Muscle of arm (tissue), 12 donors: ENCODE results near the gene RPS5. TPM values are rescaled to one million over a fixed set of nuclear protein-coding genes. Genes with fewer than 3 reads are reported as not detected.
"Not testable (repeated sequence)": the region's sequence is repeated elsewhere in the genome, so short reads cannot be mapped to it uniquely, and the experiment has no call there.

ENCODE experiments used
- DNase-seq: peaks from one replicate; pipeline ENCODE4 v3.0.0-alpha.2; 2013
- polyA plus RNA-seq, 12 donors: library from polyadenylated mRNA; unstranded; fragments of 120-200 nt; gene quantifications; one replicate each; pipeline ENCODE4 v1.2.1, GENCODE V29; 2013; ENCODE audit not compliant: insufficient read length in 12 of 12

Gene RPS5
- polyA plus RNA-seq, 12 donors: 942 to 1,724 (median 1,496) TPM; not detected in 1

GRCh38 chr19:58398087-58398486 is 11.0 kb downstream of the RPS5 start:
- no peak for DNase-seq

DNA sequence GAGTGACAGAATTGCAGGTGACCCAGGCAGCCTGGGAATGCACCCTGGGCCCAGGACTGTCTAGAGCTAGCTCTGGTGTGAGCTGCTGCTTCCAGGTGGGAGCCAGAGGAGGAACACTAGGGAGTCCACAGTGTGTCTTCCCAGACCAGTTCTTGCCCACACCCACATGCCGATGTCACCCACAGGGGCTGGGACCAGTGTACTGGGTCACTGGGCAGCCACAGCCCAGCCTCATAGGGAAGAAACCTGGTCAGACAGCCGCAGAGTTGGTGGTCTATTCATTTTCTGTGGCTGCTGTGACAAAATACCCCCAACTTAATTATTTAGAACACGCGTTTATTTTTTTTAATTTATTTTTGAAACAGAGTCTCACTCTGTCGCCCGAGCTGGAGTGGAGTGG is 11.5 kb downstream of the RPS5 start:
- no peak for DNase-seq

GRCh38 chr19:58399903-58400302 is 12.8 kb downstream of the RPS5 start:
- DNase-seq: no peak

DNA sequence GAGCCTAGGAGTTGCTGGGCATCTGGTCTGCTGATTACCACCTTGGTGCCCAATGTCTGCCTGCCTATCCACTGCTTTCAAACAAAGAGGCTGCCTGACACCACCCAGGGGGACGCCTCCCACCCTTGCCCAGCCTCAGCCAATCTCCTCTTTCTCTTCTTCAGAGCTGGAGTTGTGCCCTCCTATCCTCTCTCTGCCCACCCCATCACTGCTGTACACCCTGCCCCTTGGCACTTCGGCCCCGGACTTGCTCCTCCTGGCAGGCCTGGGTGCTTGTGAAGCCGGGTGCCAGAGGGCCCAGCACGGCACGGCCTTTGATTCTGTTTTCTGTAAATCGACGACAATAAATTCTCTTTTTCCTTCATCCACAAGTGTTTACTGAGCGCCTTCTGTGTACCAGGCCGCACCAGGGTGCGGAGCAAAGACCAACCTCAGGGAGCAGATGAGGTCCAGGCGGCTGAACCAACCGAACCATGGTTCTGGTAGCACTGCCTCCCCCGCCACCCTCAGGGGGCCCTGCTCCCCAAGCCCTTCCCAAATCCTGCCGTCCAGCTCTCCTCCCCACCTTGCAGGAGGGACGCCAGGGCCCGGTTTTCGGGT is 13.3 kb downstream of the RPS5 start:
- no peak for DNase-seq

DNA sequence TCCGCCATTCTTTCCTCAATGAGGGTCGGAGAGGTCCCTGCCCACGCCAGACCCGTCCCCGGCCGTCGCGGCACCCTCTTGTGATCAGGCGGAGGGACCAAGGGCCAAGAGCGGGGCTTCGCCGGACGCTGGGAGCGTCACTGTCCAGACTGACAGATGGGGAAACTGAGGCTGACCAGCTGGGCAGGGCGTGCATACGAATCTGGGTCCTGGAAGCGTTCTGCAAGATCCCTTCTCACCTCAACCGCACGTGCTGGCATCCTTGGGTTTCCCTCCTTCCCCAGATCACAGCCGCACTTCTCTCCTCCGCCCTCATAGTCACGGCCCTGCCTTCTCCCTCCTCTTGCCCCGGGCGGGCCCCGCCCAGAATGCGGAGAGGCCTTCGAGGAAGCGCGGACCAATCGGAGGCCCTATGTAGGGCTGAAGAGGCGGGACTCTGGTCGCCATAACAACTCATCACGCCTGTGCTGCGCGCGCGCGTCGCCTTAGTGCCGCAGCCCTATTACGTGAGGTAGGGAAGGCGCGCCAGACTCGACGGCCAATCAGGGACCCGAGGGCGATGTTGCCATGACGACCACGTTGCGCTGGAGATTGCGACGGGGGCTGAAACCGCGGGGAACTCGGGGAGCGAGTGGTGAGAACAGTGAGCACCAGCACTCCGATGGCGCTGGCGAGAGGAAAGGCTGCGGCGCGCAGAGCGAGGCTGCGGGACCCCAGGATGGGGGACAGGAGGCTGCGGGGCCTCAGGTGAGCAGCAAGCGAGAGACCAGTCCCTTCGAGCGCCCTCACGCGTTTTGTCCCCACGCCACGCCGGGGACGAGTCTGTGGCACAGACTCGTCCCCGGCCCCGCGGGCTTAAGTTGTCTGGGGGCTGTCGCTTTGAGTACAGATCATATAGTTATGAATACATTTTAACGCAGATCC is 14.1 kb downstream of the RPS5 start:
- peak; percentile 99 for DNase-seq

GRCh38 chr19:58401840-58402421 is 14.9 kb downstream of the RPS5 start:
- DNase-seq: no peak

DNA sequence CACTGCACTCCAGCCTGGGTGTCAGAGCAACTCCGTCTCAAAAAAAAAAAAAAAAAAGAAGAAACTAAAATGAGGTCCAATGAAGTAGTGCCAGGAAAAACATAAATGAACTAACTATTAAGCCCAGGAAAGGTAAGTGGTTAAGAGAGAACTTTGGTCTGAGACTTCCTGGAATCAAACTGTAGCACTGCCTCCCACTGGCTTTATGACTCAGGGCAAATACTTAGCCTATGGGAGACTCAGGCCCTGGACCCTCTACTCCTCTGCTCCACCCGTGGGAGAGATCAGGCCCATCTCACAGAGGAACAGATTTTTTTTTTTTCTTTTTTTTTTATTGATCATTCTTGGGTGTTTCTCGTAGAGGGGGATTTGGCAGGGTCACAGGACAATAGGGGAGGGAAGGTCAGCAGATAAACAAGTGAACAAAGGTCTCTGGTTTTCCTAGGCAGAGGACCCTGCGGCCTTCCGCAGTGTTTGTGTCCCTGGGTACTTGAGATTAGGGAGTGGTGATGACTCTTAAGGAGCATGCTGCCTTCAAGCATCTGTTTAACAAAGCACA is 16.9 kb downstream of the RPS5 start:
- not testable (repeated sequence) for DNase-seq

DNA sequence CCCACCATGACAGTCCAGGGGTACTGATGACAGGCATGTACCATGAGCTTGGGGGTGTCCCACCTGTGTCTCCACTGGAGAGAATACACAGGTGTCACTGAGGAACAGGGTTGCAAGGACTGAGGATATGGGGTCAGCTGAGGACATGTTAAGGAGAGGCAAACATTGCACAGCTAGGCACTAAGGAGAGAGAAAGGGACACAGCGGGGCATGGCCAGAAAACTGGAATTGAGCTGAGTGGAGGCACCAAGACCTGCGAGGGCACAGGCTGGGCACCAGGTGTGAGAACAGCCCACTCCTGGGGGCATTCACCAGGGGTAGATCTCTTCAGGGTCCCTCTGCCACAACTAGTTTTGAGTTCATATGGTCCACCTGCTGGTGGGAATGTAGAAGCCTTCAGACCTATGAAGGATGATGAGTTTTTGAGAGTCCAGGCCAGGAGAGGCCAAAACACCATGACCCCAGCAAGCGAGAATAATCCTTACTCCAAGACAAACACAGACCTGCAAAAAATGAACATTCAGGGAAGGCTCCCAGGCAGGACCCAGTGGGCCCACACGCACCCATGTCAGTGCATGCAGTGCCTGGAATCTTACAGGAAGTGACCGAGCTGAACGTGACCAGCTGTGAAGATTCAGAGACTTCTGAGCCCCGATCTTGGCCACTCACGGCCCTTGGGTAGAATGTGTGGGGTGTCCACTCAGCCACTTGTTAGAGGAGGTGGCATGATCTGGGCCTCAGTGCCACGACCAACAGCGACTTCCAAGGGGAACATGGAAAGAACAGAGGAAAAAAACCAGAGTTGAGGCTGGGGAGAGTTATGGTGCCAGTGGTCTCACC is 20.0 kb downstream of the RPS5 start:
- no peak for DNase-seq

GRCh38 chr19:58407658-58408151 is 20.6 kb downstream of the RPS5 start:
- no peak for DNase-seq

- DNase-seq: peak; percentile 94
Measured at GRCh38 chr19:58408152-58409009, 21.3 kb downstream of the RPS5 start, which contains the start of gene ZNF584. ZNF584 (plus strand) TSS chr19:58408649; CDS start chr19:58409148, 499 bp downstream.

DNA sequence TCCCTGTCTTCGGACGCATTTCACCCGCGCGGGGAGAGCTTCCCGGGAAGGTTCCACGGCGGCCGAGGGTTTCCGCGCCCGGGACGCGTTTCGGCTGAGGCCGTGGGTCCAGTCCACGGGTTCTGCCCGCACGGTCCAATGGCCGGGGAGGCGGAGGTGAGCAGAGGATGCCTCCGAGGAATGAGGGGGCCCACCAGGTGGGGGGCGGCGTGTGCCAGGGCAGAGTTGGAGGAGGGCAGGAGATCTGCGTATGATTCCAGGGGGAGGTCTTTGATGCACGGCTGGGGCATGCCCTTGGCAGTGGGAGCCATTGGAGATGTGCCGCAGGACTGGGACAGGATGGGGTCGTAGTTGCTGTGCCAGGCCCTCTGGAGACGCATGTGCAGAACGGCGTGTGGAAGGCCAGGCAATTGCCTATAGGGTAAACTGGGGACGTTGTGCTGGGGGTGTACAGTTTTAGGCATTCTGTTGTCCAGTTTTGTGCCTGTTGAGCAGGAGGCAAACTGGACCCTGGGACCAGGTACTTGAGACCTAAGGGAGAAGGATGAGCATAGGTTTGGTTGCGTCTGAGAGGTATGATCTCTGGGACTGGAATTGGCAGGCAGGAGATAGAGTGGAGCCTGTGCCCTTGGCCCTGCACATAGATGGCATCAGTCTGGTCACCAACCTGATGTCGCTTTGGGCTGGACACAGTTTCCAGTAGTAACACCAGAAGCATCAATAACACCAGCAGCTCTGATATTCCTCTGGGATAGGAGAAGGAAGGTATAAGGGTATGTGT is 22.1 kb downstream of the RPS5 start:
- no peak for DNase-seq

DNA sequence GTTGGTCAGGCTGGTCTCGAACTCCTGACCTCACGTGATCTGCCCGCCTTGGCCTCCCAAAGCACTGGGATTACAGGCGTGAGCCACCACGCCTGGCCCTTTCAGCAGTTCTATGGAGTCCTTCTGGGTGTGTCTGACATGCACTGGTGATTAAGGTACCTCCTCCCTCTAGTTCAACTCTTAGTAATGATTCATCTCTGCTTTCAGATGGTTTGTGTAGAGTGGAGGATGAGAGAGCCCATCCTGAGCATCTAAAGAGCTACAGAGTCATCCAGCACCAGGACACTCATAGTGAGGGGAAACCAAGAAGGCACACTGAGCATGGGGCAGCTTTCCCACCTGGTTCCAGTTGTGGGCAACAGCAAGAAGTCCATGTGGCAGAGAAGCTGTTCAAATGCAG is 29.5 kb downstream of the RPS5 start:
- no peak for DNase-seq

DNA sequence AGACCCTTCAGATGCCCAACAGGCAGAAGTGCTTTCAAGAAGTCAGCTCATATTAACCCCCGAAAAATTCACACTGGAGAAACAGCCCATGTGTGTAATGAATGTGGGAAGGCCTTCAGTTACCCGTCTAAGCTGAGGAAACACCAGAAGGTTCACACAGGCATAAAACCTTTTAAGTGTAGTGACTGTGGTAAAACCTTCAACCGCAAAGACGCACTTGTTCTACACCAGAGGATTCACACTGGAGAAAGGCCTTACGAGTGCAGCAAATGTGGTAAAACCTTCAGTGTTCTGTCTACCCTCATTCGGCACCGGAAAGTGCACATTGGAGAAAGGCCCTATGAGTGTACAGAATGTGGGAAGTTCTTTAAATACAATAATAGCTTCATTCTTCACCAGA is 30.0 kb downstream of the RPS5 start:
- no peak for DNase-seq

DNA sequence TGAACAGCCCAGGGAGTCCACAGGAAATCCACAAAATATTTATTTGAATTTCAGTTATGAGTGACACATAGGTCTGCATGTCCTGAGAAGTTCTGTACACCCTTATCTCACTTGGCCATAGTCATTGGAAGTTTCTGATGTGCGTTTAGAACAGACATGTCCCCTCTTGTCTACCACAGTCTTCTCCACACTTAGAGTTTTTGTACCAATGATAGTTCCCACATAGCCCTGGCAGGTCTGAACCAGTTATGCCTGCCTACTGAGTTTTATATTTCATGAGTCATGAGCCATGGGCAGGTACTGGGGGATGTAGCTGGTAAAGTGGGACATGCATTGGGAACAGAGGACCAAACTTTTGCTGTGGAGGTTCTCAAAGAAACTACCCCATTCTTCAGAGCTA is 41.5 kb downstream of the RPS5 start:
- no peak for DNase-seq

DNA sequence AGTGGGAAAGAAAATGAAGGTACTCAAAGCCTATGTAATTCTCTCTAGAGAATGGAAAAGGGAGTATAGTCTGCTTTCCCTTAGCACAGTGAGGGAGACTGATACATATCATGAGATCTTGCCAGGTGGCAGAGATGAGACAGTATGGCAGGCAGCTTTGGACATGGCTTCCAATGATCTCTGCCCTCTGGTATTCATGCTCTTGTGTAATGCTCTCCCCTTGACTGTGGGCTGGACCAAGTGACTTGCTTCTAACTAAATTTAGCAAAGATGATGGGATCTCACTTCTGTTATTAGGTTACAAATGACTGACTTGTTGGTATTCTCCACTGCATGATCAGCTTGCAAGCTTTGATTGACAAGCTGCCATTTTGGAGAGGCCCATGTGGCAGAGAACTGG is 42.7 kb downstream of the RPS5 start:
- no peak for DNase-seq

- no peak for DNase-seq
Measured at GRCh38 chr19:58434217-58434616, 47.1 kb downstream of the RPS5 start.

DNA sequence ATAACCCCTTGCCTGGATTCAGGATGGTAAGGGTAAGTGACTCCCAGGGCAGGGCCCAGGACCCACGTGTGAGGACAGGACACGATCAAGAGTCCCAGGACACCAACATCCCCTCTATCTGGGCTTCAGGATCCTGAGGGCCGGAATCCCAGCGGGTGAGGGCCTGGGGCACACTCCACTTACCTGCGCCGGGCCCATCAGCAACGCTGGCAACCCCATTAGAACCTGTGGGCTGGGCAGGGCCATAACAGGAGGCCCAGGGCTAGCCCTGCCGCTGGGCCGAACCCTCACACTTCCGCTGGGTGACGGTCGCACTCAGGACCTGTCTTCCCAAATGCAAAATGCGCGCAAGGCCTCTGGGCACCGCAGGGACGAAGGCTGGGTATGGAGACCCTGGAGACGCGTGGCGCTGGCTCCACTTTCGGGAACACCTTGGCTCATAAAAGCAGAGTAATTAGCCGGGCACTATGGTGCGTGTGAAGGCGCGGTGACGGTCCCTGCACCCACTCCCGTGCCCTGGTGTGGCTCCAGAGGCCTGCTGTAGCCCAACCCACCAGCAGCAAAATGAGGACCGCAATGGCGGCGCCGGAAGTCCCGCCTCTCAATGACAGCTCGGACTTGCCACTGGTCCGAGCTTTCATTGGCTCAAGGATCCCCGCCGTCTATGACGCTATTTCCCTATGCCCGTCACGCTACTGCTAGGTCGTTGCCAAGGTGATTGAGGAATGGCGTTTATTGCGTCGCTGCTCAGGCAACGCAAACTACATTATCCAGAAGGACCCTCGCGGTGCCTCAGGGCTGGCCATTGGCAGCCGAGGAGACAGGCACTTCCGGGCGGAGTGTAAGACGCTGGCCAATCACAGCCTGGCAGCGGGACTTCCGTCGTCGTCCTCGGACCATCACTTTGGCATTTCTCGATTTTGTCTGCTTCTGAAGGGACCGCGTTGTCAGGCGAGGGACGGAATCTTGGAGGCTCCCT is 52.8 kb downstream of the RPS5 start, which contains the start of gene ZNF132:
Gene ZNF132 (minus strand): TSS at position 578 of the 979 bp plus-strand sequence. CDS start 332 bp downstream, at position 246.
- peak; percentile 99 for DNase-seq

DNA sequence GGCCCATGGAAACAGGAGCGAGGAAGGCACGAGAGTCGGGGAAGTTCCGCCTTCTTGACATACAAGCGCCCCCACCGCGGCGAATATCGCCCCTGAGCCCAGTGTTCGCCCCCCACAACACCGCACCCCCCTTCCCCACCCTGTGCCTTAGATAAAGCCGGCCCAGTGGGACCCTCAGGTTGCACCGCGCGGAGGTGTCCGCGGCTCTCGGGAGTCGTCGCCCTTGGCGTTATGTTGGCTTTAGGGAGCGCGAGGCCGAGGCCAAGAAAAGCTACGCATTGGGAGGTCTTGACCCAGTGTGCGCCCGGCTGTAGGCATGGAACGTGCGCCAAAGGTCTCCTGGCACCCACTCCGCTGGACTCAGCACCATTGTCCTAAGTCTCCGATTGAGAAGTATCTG is 53.5 kb downstream of the RPS5 start:
- peak; percentile 15 for DNase-seq
